Measurements from ENCODE around the gene TKTL1. TPM values are rescaled to one million over a fixed set of nuclear protein-coding genes. Genes with fewer than 3 reads are reported as not detected.

Gene TKTL1
- polyA plus RNA-seq, 1 donor from 2014 or later, result 0.14 TPM

- H3K9me2 ChIP-seq (ENCODE audit: insufficient read depth, low read length), result no peaks in the 10 kb centered on the region
- H4K20me1 ChIP-seq (ENCODE audit: insufficient read depth), result no peaks in the 10 kb centered on the region
- H3K4me2 ChIP-seq (ENCODE audit: low read length), result peak overlapping the region; percentile 65
- TF ChIP-seq REST (IDR thresholded peaks at IDR 0.05; ENCODE audit: borderline replicate concordance), result peak; percentile 8
- TF ChIP-seq EZH2 (IDR thresholded peaks at IDR 0.05; ENCODE audit: borderline replicate concordance, insufficient read depth, low read length, poor library complexity, severe bottlenecking), result no peak
- no peak overlapping the region for H2AFZ ChIP-seq (ENCODE audit: low read depth, low read length)
- no peaks in the 10 kb centered on the region for H3K9me3 ChIP-seq (ENCODE audit: low read length)
- peaks cover 9% of the 10 kb centered on the region for H3K79me2 ChIP-seq (replicated peaks; ENCODE audit: insufficient read depth, low read length)
- no peaks in the 10 kb centered on the region for H3K27me3 ChIP-seq (ENCODE audit: insufficient read depth, low read depth, low read length)
- H3K36me3 ChIP-seq (ENCODE audit: insufficient read depth, low read length), result no peaks in the 10 kb centered on the region
- peak overlapping the region; percentile 92 for H3K9ac ChIP-seq (ENCODE audit: low read length)
- H3K27ac ChIP-seq (ENCODE audit: low read length), result peak overlapping the region; percentile 89
- peak overlapping the region; percentile 78 for H3K4me3 ChIP-seq (ENCODE audit: low read length)
- H3F3A ChIP-seq (ENCODE audit: insufficient read depth, low read length, poor library complexity, severe bottlenecking), result no peaks in the 10 kb centered on the region
Observed at GRCh38 chrX:154379569-154379951, 84.0 kb downstream of the TKTL1 start.

Other genes starting within 250 kb of the TKTL1 start
- gene MECP2, start 198.1 kb upstream of the TKTL1 start, polyA plus RNA-seq, result 14.5 and 36.1 TPM in 2 replicates
- not detected in 2 replicates for gene OPN1LW, start 151.6 kb upstream of the TKTL1 start, polyA plus RNA-seq
- gene OPN1MW, start 113.2 kb upstream of the TKTL1 start, polyA plus RNA-seq, result not detected in 2 replicates
- gene OPN1MW2, start 76.0 kb upstream of the TKTL1 start, polyA plus RNA-seq, result not detected in 2 replicates
- gene OPN1MW3, start 38.2 kb upstream of the TKTL1 start, polyA plus RNA-seq, result not detected in 2 replicates
- gene TEX28, start 671 bp upstream of the TKTL1 start, polyA plus RNA-seq, result not detected in 2 replicates
- gene FLNA, start 78.8 kb downstream of the TKTL1 start, polyA plus RNA-seq, result 84.9 and 118 TPM in 2 replicates
- gene EMD, start 83.5 kb downstream of the TKTL1 start, polyA plus RNA-seq, result 67.9 and 86.3 TPM in 2 replicates
- gene RPL10, start 102.6 kb downstream of the TKTL1 start, polyA plus RNA-seq, result 3,689 and 3,975 TPM in 2 replicates
- 8.3 and 9.2 TPM in 2 replicates for gene DNASE1L1, start 113.5 kb downstream of the TKTL1 start, polyA plus RNA-seq
- 51.2 and 60.5 TPM in 2 replicates for gene TAFAZZIN, start 115.7 kb downstream of the TKTL1 start, polyA plus RNA-seq
- 126 and 159 TPM in 2 replicates for gene ATP6AP1, start 132.9 kb downstream of the TKTL1 start, polyA plus RNA-seq
- gene GDI1, start 141.4 kb downstream of the TKTL1 start, polyA plus RNA-seq, result 370 and 415 TPM in 2 replicates
- gene FAM50A, start 148.3 kb downstream of the TKTL1 start, polyA plus RNA-seq, result 68.3 and 90.4 TPM in 2 replicates
- 17.2 and 22.2 TPM in 2 replicates for gene PLXNA3, start 162.5 kb downstream of the TKTL1 start, polyA plus RNA-seq
- 37.3 and 43.6 TPM in 2 replicates for gene LAGE3, start 183.5 kb downstream of the TKTL1 start, polyA plus RNA-seq
- gene UBL4A, start 190.8 kb downstream of the TKTL1 start, polyA plus RNA-seq, result 28.5 and 32.2 TPM in 2 replicates
- gene SLC10A3, start 194.8 kb downstream of the TKTL1 start, polyA plus RNA-seq, result 2.7 and 6.0 TPM in 2 replicates
- gene FAM3A, start 220.4 kb downstream of the TKTL1 start, polyA plus RNA-seq, result 19.5 and 30.9 TPM in 2 replicates

All from neural cell (in vitro differentiated cells).